Left kidney (tissue), 8 donors: ENCODE data around the gene SNRNP200. TPM values are rescaled to one million over a fixed set of nuclear protein-coding genes. Genes with fewer than 3 reads are reported as not detected.

Experiments used
- DNase-seq: peaks from one replicate; pipeline ENCODE4 v3.0.0-alpha.2; 2013
- long read RNA-seq, 8 donors: transcript quantifications; one replicate each; lab custom pipeline, GENCODE V29; 2026
- polyA plus RNA-seq: library from polyadenylated mRNA; unstranded; fragments of 120-200 nt; gene quantifications from one replicate; pipeline ENCODE4 v1.2.1, GENCODE V29; 2013; ENCODE audit not compliant: insufficient read length

SNRNP200 gene
- polyA plus RNA-seq, result 214 TPM
- long read RNA-seq, donor 1, full-length matches to known transcripts, result 5 of 105 reads
- long read RNA-seq, donor 1, partial matches to known transcripts, result 100 of 105 reads
- long read RNA-seq, donor 1, other reads (novel, unspliced or antisense), result 0 of 105 reads
- long read RNA-seq, donor 2, full-length matches to known transcripts, result 8 of 111 reads
- long read RNA-seq, donor 2, partial matches to known transcripts, result 103 of 111 reads
- long read RNA-seq, donor 2, other reads (novel, unspliced or antisense), result 0 of 111 reads
- long read RNA-seq, donor 3, full-length matches to known transcripts, result 3 of 109 reads
- long read RNA-seq, donor 3, partial matches to known transcripts, result 101 of 109 reads
- long read RNA-seq, donor 3, other reads (novel, unspliced or antisense), result 5 of 109 reads
- long read RNA-seq, donor 4, full-length matches to known transcripts, result 1 of 1 reads
- long read RNA-seq, donor 4, partial matches to known transcripts, result 0 of 1 reads
- long read RNA-seq, donor 4, other reads (novel, unspliced or antisense), result 0 of 1 reads
- long read RNA-seq, donor 5, full-length matches to known transcripts, result 5 of 101 reads
- long read RNA-seq, donor 5, partial matches to known transcripts, result 96 of 101 reads
- long read RNA-seq, donor 5, other reads (novel, unspliced or antisense), result 0 of 101 reads
- long read RNA-seq, donor 6, full-length matches to known transcripts, result 5 of 92 reads
- long read RNA-seq, donor 6, partial matches to known transcripts, result 87 of 92 reads
- long read RNA-seq, donor 6, other reads (novel, unspliced or antisense), result 0 of 92 reads
- long read RNA-seq, donor 7, full-length matches to known transcripts, result 12 of 185 reads
- long read RNA-seq, donor 7, partial matches to known transcripts, result 173 of 185 reads
- long read RNA-seq, donor 7, other reads (novel, unspliced or antisense), result 0 of 185 reads
- long read RNA-seq, donor 8, full-length matches to known transcripts, result 2 of 37 reads
- long read RNA-seq, donor 8, partial matches to known transcripts, result 35 of 37 reads
- long read RNA-seq, donor 8, other reads (novel, unspliced or antisense), result 0 of 37 reads

DNA sequence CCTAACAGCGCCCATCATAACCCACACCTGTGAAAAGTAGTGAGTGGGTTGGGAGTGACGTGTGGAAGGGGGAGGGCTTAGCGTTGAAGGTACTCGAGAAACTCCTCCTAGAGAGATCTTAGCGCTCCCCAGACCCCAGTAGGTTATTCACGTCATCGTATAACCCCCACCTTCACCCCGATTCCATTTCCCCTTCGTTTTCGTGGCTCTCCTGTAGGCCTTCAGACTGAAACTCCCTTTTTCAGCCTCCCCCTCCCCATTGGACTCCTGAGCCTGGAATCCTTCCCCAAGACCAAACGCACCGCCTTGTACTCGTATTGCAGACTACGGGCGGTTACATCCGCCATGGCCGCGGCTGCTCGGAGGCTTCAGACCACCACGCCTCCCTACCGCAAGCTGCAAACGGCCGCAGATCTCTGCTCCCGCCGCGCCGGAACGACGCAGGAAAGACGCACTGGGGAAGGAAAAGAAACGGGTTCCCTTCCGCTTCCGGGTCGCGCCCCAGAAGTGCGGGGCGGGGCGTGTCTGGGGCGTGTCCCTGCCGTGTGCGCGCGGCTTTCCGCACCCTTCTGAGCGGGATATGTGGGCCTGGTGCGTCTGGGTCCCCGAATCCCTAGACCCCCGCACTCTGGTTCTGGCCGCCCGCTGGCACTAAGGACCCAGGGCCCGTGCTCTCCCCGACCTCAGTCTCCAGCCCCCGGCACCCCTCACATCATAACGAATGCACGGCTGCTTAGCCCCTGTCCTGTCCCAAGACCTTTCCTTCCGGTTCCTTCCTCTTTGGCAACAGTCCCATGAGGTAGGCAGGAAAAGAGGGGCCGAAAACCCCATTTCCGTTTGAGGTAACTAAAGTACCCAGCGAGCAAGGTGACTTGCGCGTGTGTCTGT is at the start of gene SNRNP200:
Gene SNRNP200, minus strand, starts transcription at position 456 of the 888 bp plus-strand sequence. Its CDS starts 109 bp downstream, at position 347.
- peak; percentile 80 for DNase-seq

DNA sequence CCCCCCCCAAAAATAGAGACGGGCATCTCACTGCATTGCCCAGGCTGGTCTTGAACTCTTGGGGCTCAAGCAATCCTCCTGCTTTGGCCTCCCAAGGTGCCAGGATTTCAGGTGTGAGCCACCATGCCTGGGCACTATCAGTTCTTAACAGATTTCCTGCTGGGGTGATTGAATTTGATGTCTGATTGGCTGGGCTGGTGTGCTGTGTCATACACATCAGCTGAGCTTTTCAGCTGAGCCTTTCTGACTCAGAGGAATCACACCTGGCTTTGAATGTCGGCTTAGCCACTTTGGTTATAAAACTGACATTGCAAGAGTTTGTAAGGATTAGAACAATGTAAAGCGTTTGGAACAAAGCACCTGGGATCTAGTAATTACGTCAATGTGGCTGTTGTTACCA is 49.1 kb upstream of the SNRNP200 start:
- DNase-seq, result no peak

DNA sequence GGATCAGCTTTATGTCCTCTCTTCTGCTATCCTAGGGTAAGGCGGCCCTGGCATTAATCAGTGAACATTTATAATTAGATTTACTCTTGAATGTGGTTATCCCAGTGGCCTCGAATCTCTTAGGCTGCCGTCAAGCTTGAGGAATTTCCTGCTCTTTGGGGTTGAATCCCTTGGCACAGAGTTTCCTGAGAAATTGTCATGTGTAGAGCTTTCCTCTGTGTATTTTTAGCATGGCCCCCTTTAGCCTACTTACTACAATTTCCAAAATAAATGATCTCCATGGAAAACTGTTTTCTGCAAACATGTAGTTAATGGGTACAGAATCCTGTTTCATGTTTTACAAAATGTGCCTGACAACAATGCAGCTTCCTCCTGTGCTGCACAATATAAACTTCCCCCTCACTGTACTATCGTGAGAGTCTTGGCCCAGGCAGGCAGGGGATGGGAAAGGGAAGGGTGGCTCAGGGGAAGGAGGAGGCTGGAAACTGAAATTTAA is 48.3 kb upstream of the SNRNP200 start:
- no peak for DNase-seq

DNA sequence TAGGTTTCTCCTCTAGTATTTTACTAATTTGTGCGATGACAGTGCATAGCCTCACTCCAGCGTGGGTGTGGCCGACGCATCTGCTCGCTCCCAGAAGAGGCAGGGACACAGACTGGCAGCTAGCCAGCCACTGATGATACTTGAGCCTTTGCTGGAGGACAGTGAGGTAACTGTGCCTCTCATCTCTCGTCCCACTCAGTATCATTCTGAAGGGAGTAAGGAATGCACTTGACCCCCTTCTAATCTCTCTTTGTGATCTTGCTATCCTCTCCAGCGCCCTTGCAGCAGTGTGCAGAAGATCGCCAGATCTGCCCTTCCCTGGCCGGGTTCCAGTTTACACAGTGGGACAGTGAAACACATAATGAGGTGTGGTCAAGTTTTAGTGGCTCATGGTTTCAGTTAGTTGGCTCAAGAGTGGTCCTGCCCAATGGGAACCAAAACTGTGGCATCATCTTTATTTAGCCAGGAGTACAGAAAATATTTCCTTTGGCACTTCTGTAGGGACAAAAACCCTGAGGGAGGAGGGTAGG is 47.8 kb upstream of the SNRNP200 start:
- DNase-seq, result no peak

DNA sequence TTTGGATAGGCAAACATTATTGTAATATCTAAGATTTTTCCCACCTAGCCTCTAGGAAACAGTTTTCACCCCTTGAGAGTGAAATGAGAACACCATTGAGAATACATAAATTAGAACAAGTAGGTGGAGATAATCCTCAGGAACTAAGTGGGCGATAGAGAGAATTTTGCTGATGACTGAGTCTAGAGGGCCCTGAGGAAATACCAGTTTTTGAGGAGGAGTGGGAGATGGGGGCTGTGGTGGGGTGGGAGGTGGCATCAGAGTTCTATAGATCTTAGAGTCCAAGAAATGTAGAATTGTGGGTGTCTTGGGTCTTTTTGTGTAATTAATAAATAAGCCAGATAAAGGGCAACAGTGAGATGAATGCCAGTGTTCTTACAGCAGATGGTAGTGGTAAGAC is 42.0 kb upstream of the SNRNP200 start:
- DNase-seq, result no peak

DNA sequence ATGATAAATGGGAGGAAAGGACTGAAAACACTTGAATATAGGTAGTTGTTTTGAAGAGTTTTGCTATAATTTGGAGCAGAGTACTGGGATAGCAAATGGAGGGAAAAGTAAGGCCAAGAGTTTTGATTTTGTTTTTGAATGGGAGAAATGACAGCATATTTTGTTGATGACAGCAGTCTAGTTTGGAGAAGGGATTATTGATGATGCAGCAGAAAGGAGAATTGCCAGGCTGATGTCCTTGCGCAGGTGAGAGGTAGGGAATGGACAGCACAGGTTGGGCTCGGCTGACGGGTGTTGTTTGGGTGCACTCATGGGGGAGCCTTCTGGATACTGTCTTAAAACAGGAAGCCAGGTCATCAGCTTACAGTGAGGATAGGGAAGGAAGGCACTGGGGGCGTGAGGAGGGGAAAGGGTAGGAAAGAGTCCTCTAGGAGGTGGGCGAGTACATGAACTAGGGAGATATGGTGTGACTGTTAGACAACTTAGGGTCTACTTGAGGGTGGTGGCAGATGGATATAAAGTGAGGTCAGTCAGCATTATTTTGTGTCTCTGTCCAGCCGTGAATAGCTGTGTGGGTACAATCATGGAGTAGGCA is 40.6 kb upstream of the SNRNP200 start:
- DNase-seq, result no peak

DNA sequence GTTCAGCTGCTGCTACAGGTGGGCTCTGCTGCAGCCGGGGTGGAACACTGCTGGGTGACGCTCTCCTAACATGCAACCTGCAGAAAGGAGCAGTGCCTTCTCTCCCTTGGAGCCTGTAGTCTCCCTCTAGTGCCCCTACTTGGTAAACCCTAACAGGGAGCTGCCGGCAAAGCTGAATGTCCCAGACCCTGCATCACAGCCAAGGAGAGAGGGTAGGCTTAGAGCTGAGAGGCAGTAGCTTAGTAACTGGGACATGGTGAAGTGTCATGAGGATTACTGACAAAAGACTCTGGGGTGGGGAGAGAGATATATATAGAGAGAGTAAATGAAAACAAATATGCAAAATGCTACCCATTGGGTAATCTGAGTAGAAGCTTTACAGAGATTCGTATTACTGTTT is 40.1 kb upstream of the SNRNP200 start:
- DNase-seq, result no peak

DNA sequence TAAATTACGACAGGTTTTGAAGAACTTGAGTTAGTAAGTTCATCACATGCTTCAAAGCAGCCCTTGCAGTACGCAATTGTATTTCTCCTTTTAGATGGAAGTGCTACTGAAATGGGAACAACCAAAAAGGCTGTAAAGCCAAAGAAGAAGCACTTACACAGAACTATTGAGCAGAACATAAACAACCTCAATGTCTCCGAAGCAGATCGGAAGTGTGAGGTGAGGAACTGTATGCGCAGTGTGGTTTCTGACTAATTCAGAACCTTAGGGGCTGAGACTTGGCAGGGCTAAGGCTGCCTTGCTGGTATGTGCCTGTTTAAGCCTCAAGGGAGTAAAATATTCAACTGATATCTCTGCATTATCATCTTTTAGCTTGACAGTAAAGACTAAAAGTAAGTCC is 38.7 kb upstream of the SNRNP200 start:
- DNase-seq, result no peak

DNA sequence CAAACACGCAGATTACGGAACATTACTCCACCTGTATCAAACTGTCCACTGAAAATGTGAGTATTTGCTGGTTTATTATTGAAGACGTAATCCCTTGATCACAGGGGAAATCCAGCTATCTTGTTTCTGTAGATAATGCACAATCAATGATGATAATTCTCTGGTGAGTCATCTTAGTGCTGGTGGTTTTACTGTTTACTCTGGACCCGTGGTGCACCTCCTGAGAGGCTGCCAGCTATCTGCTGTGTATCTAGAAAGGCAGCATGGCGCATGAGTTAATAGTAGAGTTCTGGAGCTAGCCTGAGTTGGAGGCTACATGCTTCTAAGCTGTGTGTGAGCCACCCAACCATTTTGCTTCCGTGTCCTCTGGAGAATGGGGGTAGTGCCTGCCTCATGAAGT is 36.7 kb upstream of the SNRNP200 start:
- DNase-seq, result no peak

DNA sequence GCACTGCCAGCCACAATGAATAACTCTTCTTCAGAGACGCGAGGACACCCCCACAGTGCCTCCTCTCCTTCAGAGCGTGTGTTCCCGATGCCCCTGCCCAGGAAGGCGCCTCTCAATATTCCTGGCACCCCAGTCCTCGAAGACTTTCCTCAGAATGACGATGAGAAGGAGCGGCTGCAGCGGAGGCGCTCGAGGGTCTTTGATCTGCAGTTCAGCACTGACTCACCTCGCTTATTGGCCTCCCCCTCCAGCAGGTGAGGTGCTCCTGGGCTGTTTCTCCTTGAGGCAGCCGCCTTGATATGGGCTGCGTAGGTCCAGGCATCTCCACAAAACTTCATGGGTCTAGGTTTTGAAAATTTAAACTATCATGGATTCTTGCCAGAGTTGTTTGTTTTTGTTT is 36.3 kb upstream of the SNRNP200 start:
- no peak for DNase-seq

DNA sequence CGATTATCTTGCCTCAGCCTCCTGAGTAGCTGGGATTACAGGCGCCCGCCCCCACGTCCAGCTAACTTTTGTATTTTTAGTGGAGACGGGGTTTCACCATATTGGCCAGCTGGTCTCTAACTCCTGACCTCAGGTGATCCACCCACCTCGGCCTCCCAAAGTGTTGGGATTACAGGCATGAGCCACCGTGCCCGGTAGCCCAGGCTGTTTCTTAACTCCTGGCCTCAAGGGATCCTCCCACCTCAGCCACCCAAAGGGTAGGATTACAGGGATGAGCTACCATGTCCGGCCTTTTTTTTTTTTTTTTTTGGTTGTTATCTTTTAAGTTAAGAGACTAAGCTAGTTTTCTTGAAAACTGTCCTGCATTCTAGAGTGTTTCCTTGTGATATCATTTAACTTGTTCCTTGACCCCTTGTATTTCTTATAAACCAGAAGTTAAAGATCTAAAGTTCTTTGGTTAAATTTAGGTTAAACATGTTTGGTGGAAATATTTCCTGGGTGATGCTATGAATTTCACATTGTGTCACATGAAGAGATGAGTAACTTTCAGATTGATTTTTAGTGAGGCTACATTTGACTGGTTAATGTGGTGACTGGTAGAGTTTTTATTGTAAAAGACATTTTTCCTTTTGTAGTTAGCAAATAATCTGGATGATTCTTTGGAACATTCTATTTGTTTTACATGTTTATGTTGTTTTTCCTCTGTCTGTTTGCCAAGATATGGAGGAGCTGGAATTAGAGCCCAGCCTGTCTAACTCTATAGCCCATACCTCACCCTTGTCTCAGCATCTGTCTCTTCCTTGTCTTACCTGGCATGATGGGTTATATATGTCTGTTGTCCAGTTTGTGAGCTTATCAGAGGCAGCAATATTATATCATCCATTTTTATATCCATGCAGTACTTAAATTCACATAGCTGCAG is 35.4 kb upstream of the SNRNP200 start:
- DNase-seq, result no peak

DNA sequence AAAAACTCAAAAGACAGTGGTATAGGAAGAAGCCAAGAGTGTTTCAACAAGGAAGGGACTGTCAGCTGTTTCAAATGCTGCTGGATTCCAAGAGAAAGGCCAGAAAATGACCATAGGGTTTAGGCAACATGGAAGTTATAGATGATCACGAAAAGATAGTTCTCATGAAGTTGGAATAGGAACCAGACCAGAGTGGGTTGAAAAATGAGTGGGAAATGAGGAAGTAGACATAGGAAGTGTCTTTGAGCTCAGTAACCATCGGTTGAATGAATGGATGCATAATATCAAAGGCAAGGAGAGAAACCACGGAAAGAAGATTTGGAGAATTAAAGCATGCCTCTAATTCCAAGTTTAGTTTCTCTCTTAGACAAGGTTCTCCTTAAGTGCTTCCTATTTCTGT is 31.5 kb upstream of the SNRNP200 start:
- DNase-seq, result no peak

DNA sequence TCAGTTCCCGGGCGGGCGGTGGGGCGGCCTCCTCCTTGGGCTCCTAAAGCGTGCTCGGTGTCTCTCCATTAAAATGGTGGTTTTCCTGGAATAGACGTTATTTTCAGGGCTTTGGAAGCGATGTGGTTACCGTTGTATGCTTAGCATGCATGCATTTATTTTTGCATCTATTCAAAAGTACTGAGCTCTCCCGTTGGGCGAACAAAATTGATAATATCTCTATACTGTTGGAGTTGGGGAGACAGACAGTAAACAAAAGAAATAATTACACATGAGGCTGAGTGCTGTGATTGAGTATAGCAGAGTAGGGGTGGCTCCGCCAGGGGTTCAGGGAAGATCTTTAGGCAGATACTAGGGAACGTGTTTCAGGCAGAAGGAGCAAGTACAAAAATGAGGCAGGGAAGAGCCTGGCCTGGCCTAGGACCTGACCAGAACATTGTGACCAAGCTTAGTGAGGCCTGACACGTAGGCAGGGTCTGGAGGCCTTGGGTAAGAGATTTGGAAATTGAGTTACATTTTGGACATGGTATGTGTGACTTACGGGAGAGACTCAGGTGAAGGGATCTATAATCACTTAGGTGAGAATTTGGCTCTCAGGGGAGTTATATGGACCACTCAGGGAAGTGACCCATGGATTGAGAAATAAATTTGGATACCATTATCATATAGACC is 30.9 kb upstream of the SNRNP200 start:
- no peak for DNase-seq

DNA sequence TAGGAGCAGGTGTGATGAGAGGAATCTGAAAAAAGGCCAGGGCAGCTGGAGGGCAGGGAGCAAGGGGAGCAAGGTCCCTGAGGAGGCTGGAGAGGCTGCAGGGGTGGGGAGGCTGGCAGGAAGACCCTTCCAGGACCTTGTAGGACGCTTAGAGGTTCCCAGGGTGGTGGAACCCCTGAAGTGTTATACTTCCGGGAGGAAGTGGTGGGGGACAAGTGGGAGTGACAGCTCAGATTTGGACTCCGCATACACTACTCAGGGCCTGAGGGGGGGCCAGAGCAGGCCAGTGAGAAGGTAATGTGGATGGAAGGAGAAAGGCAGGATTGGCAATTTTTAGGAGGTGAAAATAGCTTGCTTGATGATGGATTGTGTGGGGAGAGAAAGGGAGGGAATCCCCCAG is 28.4 kb upstream of the SNRNP200 start:
- no peak for DNase-seq

DNA sequence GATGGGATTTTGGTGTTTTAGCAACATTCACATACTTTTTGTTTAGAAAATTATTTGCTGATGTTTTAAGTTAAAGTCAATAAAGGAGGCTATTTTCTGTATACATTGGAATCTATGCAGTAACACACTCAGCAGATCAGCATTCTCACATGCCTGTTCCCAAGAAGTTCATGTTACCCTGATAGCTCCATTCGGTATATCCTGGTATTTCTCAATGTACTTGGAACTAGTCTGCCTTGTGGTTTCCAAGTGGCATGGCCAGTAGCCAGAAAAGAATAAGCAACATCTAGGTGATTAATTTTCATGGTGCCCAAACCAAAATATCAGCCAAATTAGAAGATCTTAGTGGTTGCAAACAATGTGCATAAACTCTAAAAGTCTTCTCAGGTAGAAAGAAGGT is 25.1 kb upstream of the SNRNP200 start:
- DNase-seq, result no peak

DNA sequence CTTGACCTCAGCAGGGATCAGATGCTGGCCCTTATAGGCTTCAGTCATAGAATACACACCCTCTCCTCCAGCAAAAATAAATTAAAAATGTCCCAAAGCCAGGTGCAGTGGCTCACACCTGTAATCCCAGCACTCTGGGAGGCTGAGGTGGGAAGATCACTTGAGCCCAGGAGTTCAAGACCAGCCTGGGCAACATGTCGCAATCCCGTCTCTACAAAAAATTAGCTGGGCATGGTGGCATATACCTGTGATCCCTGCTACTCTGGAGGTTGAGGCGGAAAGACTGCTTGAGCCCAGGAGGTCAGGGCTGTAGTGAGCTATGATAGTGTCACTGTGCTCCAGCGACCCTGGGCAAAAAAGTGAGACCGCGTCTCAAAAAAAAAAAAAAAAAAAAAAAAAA is 24.5 kb upstream of the SNRNP200 start:
- DNase-seq, result no peak

DNA sequence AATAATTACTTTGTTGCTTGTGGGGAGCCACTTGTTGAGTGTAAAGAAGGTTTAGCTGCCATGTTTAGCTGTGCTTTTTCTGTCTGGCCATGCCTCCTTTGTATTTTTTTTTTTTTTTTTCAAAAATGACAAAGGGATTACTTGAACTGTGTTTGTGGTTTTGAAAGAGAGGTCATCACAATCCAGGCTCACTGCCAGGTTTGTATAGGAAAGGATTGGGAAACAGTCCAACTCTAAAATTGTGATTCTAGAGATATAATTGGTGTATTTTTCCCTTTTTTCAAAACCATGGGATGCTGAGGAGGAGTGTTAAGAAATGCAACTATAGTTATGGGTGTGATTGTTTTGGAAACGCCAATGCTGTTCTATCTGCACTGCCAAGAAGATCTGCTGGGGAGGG is 24.1 kb upstream of the SNRNP200 start:
- no peak for DNase-seq

DNA sequence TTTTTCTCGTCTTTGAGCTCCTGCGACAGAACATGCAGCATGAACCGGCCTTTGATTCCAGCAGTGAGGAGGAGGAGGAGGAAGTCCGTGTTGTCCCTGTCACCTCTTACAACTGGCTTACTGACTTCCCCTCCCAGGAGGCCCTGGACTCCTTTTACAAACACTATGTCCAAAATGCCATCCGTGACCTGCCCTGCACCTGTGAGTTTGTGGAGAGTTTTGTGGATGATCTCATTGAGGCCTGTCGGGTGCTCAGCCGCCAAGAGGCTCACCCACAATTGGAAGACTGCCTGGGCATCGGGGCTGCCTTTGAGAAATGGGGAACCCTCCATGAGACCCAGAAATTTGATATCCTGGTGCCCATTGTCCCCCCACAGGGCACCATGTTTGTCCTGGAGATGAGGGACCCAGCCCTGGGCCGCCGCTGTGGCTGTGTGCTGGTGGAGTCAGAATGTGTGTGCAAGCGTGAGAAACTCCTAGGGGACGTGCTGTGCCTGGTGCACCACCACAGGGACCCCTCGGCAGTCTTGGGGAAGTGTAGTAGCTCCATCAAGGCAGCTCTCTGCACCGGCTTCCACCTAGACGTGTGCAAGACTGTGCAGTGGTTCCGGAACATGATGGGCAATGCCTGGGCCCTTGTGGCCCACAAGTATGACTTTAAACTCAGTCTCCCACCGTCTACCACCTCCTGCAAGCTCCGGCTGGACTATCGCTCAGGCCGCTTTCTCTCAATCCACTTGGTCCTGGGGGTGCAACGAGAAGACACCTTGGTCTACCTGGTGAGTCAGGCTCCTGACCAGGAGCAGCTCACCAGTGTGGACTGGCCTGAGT is 21.9 kb upstream of the SNRNP200 start:
- no peak for DNase-seq
